Measurements from ENCODE around the gene CES2.
A peak's percentile ranks its signal among the peaks of the same experiment; 100 is the strongest.
"Not testable (repeated sequence)": the region's sequence is repeated elsewhere in the genome, so short reads cannot be mapped to it uniquely, and the experiment has no call there.

Gene CES2

DNA sequence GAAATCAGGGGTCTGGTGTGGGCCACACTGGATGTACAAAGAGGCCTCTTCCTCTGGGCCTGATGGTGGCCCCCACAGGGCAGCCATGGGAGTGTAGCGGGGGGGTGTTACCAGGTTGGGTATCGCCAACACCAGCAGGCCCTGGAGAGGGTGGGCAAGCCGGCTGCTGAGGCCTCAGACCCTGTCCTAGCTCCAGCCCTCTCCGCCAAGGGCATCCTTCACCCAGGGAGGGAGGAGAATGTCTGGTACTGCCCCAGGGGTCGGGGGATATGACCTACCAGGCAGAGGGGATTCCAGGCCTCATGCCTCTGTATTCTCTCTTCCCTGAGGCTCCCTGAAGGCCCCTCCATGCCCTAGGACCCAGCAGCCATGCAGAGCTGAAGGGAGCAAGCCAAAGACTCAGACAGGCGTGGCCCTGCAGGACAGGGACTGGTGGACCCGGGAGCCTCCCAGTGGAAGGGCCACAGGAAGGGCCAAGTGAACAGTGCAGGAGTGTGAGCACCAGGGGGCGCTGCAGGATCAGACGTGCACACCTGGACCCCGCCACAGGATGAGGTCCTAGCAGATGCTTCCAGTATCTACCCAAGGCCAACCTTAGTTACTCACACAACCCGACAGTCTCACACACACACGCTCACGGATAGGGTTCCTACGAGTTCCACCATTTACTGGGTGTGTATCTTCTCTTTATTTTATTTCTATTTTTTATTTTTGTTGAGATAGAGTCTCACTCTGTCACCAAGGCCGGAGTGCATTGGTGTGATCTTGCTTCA lies 42.2 kb downstream of the CES2 start:
- H3K27ac ChIP-seq, result peak overlapping the region in 1 of 11 experiments; percentile 22; a peak in 3 of 22 replicates
- peak overlapping the region; percentile 48 to 80 (median 61) for H3K4me2 ChIP-seq
- H4K20me1 ChIP-seq, result 0 out of 22 replicates have a peak, but pooled peaks cover 0 to 7% (median 0%) of the 10 kb centered on the region in 11 experiments
- H3K9me3 ChIP-seq (replicated peaks in 1 of 11), result no peaks in the 10 kb centered on the region; a peak in 1 of 22 replicates
- peaks cover 29 to 40% (median 39%) of the 10 kb centered on the region in 10 experiments for H3K4me1 ChIP-seq
- TF ChIP-seq Cebpa-rat (IDR thresholded peaks at IDR 0.05), result no peak
- H3K36me3 ChIP-seq, result no peaks in the 10 kb centered on the region
- no peak overlapping the region for H3K4me3 ChIP-seq
- peak overlapping the region in 4 of 11 experiments; percentile 20 to 42 (median 31); a peak in 5 of 22 replicates for H3K9ac ChIP-seq
- H3K27me3 ChIP-seq, result no peaks in the 10 kb centered on the region

DNA sequence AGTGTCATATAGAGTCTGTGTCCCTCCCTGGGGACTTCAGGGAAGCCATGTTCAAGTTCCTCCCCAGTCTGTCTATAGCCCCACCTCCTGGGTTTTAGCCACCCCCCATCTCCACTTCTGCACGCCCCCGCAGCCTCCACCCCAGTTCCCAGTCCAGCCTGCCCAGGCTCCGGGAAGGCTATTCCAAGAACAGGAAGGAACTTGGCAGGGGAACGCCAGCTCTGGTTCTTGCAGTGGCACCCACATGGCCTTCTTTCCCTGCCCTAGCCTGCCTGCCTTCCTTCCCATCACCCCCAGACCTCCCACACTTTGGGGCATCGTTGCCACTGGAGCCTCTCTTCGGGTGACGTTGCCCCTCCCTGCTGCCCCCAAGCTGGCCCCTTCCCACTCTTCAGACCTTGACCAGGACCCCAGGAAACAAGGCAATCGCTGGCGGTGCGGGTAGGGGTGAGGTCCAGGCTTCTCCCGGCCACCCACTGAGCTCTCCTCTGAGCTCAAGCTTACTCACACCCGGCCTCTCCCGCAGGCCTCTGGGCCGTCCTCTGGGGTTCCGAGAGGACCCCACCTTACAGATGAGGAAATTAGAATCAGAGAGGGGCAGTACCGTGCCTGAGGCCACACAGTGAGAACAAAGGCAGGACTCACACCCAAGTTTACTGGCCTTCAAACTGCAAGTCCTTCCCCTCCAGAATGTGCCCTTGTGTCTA lies 43.8 kb downstream of the CES2 start:
- H3K9ac ChIP-seq, result peak overlapping the region in 1 of 11 experiments; percentile 26; a peak in 2 of 22 replicates
- H4K20me1 ChIP-seq, result 0 out of 22 replicates have a peak, but pooled peaks cover 0 to 7% (median 0%) of the 10 kb centered on the region in 11 experiments
- no peak for TF ChIP-seq Cebpa-rat (IDR thresholded peaks at IDR 0.05)
- H3K4me1 ChIP-seq, result peaks cover 29 to 40% (median 39%) of the 10 kb centered on the region in 10 experiments
- peak overlapping the region in 1 of 11 experiments; percentile 15; a peak in 2 of 22 replicates for H3K27ac ChIP-seq
- H3K27me3 ChIP-seq, result no peaks in the 10 kb centered on the region
- H3K4me2 ChIP-seq, result peak overlapping the region; percentile 21 to 80 (median 32); a peak in 21 of 22 replicates
- no peaks in the 10 kb centered on the region for H3K36me3 ChIP-seq
- H3K9me3 ChIP-seq (replicated peaks in 1 of 11), result no peaks in the 10 kb centered on the region; a peak in 2 of 22 replicates
- H3K4me3 ChIP-seq, result no peak overlapping the region

DNA sequence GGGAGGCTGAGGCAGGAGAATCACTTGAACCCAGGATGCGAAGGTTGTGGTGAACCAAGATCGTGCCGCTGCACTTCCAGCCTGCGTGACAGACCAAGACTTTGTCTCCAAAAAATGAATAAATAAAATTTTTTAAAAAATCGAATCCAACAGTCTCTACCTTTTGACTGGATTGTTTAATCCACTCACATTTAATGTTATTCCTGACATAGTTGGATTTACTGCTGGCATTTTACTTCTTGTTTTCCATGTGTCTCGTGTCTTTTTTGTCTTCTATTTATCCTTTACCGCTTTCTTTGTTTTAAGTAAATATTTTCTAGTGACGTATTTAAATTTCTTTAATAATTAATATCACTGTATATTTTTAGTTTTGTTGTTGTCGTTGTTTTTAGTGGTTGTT lies 47.7 kb downstream of the CES2 start:
- no peak overlapping the region for H3K27ac ChIP-seq
- H3K9me3 ChIP-seq (replicated peaks in 1 of 11), result no peaks in the 10 kb centered on the region; a peak in 2 of 22 replicates
- no peak overlapping the region for H3K4me2 ChIP-seq
- H3K9ac ChIP-seq, result no peak overlapping the region
- H4K20me1 ChIP-seq, result 0 out of 22 replicates have a peak, but pooled peaks cover 0 to 7% (median 0%) of the 10 kb centered on the region in 11 experiments
- no peak for TF ChIP-seq Cebpa-rat (IDR thresholded peaks at IDR 0.05)
- peaks cover 15 to 23% (median 19%) of the 10 kb centered on the region in 10 experiments for H3K4me1 ChIP-seq
- no peaks in the 10 kb centered on the region for H3K36me3 ChIP-seq
- H3K4me3 ChIP-seq, result no peak overlapping the region
- no peaks in the 10 kb centered on the region for H3K27me3 ChIP-seq

DNA sequence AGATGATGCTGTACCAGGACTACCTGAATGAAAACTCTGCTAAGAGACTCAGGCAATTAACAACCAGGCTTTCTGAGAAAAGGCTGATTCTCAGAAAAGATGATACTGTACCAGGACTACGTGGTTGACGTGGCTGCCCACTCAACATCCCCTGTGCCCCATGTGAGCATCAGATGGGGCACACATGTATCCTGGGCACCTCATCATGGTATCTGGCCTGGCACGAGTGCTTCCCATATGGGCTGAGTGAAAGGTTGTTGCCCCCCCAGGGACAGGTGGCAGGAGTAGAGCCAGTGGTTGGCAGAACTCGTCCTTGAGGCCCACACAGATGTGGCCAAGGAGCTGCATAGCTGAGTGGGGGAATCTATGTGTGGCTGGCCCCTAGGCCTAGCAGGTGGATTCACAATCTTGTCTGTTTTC lies 49.6 kb downstream of the CES2 start:
- Histone ChIP-seq H3K4me3 (no peak overlapping the region), H3K27me3 (no peaks in the 10 kb centered on the region), H3K9me3 (replicated peaks in 1 of 11) (no peaks in the 10 kb centered on the region; a peak in 2 of 22 replicates), H3K9ac (no peak overlapping the region), H3K27ac (no peak overlapping the region), H3K4me1 (peaks cover 0 to 22% (median 13%) of the 10 kb centered on the region in 10 experiments; a peak in 18 of 20 replicates), H3K4me2 (0 out of 22 replicates have a peak overlapping the region, but pooled peaks of 1 of the 11 experiments have one; percentile 12), H3K36me3 (no peaks in the 10 kb centered on the region), H4K20me1 (0 out of 22 replicates have a peak, but pooled peaks cover 0 to 2% (median 0%) of the 10 kb centered on the region in 11 experiments)
- no peak for TF ChIP-seq Cebpa-rat (IDR thresholded peaks at IDR 0.05)

DNA sequence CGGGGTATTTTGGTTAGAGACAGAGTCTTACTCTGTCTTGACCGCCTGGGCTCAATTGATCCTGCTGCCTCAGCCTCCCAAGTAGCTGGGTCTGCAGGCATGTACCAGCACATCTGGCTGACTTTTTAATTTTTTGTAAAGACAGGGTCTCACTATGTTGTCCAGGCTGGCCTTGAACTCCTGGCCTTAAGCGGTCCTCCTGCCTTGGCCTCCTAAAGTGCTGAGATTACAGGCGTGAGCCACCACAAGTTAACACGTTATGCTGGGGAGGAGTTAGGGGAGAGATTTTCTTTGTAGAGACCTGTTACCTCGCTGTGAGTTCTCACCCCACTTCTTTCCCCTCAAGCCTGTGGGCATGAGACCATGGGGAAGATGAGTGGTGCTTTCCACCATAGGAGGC lies 51.2 kb downstream of the CES2 start:
- H3K9ac ChIP-seq, result no peak overlapping the region
- H4K20me1 ChIP-seq, result no peaks in the 10 kb centered on the region
- H3K27me3 ChIP-seq, result no peaks in the 10 kb centered on the region
- no peak overlapping the region for H3K4me3 ChIP-seq
- TF ChIP-seq Cebpa-rat (IDR thresholded peaks at IDR 0.05), result no peak
- no peak overlapping the region for H3K4me2 ChIP-seq
- H3K4me1 ChIP-seq, result peaks cover 0 to 22% (median 13%) of the 10 kb centered on the region in 10 experiments; a peak in 16 of 20 replicates
- no peaks in the 10 kb centered on the region for H3K36me3 ChIP-seq
- H3K9me3 ChIP-seq (replicated peaks in 1 of 11), result no peaks in the 10 kb centered on the region; a peak in 2 of 22 replicates
- peak overlapping the region in 1 of 11 experiments; percentile 37; a peak in 1 of 22 replicates for H3K27ac ChIP-seq

DNA sequence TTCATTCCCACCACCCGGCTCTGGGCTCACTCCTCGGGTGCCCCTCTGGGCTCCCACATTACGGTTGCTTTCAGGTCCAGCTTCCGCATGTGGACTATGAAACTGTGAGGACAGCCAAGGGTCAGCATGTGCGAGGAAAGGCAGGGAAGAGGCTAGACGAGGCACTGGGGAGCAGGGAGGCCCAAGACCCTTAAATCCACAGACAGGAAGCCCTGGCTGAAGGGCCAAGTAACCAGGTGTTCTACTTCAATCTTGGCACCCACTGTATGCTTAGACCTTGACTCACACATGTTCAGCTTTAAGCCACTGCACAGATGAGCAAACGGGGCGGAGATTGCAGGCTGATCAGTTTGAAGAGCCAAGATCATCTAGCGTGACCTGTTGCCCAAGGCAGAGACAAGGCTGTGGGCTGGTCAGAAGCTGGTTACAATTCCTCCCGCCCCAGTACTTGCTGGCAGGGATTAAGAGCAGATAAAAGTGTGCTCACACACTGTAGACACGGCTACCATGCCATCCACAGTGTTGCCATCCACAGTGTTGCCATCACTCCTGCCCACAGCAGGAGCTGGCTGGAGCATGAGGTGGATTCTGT lies 53.0 kb downstream of the CES2 start, which contains the start of gene CES4A:
Gene CES4A, plus strand, starts transcription at position 393 of the 592 bp plus-strand sequence. Its CDS starts 184 bp downstream, at position 577.
- no peaks in the 10 kb centered on the region for H4K20me1 ChIP-seq
- peak within 1 kb of the TSS in 4 of 11 experiments; percentile 38 to 58 (median 48); a peak in 6 of 22 replicates for H3K27ac ChIP-seq
- H3K9ac ChIP-seq, result peak within 1 kb of the TSS in 5 of 11 experiments; percentile 0 to 50 (median 21); a peak in 6 of 22 replicates
- no peaks in the 10 kb centered on the region for H3K36me3 ChIP-seq
- H3K4me3 ChIP-seq, result no peak within 1 kb of the TSS
- H3K27me3 ChIP-seq, result no peaks in the 10 kb centered on the region
- H3K9me3 ChIP-seq (replicated peaks in 1 of 11), result no peaks in the 10 kb centered on the region
- peak within 1 kb of the TSS in 10 of 11 experiments; percentile 22 to 72 (median 51); a peak in 18 of 22 replicates for H3K4me2 ChIP-seq
- peak in 3 of 11 experiments; percentile 34 to 87 (median 55); a peak in 4 of 22 replicates for TF ChIP-seq Cebpa-rat (IDR thresholded peaks at IDR 0.05)
- H3K4me1 ChIP-seq, result peaks cover 0 to 22% (median 13%) of the 10 kb centered on the region in 10 experiments; a peak in 16 of 20 replicates

DNA sequence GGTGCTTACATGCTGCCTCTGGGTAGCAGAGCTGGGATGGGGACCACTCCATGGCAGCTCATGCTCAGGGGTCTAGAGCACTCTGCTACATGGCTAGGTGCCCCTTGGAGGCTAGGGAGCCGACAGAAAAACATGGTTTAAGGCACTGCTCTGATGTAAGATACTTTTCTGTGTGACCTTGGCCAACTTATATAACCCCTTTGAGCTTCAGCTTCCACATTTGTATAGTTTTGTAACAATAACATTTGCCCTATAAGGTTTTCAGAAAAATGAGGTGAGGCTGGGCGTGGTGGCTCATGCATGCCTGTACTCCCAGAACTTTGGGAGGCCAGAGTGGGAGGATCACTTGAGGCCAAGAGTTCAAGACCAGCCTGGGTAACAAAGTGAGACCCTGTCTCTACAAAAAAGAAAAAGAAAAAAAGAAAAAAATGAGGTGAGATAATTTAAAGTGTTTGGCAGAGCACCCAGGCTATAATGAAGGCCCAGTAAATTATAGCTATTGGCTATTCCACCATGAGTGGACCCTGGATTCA lies 56.3 kb downstream of the CES2 start:
- no peak overlapping the region for H3K9ac ChIP-seq
- H3K27ac ChIP-seq, result no peak overlapping the region
- no peaks in the 10 kb centered on the region for H3K36me3 ChIP-seq
- no peak overlapping the region for H3K4me2 ChIP-seq
- H4K20me1 ChIP-seq, result no peaks in the 10 kb centered on the region
- no peak overlapping the region for H3K4me3 ChIP-seq
- no peaks in the 10 kb centered on the region for H3K27me3 ChIP-seq
- H3K4me1 ChIP-seq, result peaks cover 0 to 24% (median 17%) of the 10 kb centered on the region in 10 experiments; a peak in 16 of 20 replicates
- no peaks in the 10 kb centered on the region for H3K9me3 ChIP-seq (replicated peaks in 1 of 11)
- TF ChIP-seq Cebpa-rat (IDR thresholded peaks at IDR 0.05), result no peak

DNA sequence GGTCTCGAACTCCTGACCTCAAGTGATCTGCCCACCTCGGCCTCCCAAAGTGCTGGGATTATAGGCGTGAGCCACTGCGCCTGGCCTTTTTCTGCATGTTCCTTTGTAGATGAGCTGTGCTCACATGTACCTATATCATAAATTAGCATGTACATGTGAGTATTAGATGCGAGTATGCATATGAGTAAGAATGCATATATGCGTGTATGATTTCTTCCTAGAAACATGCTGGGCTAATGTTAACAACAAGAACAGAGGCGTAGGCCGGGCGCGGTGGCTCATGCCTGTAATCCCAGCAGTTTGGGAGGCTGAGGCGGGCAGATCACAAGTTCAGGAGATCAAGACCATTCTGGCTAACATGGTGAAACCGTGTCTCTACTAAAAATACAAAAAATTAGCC lies 58.2 kb downstream of the CES2 start:
- not testable (repeated sequence) for H3K4me3 ChIP-seq; H3K9ac ChIP-seq; H3K4me2 ChIP-seq; H3K36me3 ChIP-seq; H4K20me1 ChIP-seq; H3K27me3 ChIP-seq; H3K27ac ChIP-seq; H3K9me3 ChIP-seq (replicated peaks in 1 of 11)
- peaks cover 0 to 22% (median 17%) of the 10 kb centered on the region in 10 experiments; a peak in 16 of 20 replicates for H3K4me1 ChIP-seq
